Left lung (tissue), 10 donors: ENCODE measurements around the gene OSBPL3. TPM values are rescaled to one million over a fixed set of nuclear protein-coding genes. Genes with fewer than 3 reads are reported as not detected.

Experiments used
- ATAC-seq: fragments of 200-7000 bp; cut with Tn5 transposase; one replicate; pipeline ENCODE4 v1.9.1; 2020; ENCODE audit warnings: moderate library complexity
- DNase-seq, 4 donors: peaks; one replicate each; pipeline ENCODE4 v3.0.0-alpha.2; 2013 to 2020
- H3K27ac ChIP-seq, 2 donors: fragments of 200-600 bp; sonication (generic) in 1 of 2; one replicate each; pipeline versions ENCODE4 v1.5.0 to v1.8.0; 2020 to 2021
- H3K27me3 ChIP-seq, 2 donors: fragments of 200-600 bp; sonication (generic) in 1 of 2; one replicate each; pipeline versions ENCODE4 v1.5.0 to v1.8.0; 2020 to 2021
- H3K36me3 ChIP-seq, 2 donors: fragments of 200-600 bp; sonication (generic) in 1 of 2; one replicate each; pipeline versions ENCODE4 v1.5.0 to v1.8.0; 2020 to 2021
- H3K4me1 ChIP-seq, 2 donors: fragments of 200-600 bp; one replicate each; pipeline ENCODE4 v1.8.0; 2021
- H3K4me3 ChIP-seq, 2 donors: fragments of 200-600 bp; sonication (generic) in 1 of 2; one replicate each; pipeline versions ENCODE4 v1.5.0 to v1.8.0; 2020 to 2021; ENCODE audit warnings: mild to moderate bottlenecking in 1 of 2
- H3K9me3 ChIP-seq, 2 donors: fragments of 200-600 bp; sonication (generic) in 1 of 2; one replicate each; pipeline versions ENCODE4 v1.5.0 to v1.8.0; 2020 to 2021
- CTCF ChIP-seq, 2 donors: fragments of 200-600 bp; sonication (generic) in 1 of 2; IDR thresholded peaks; one replicate each; pipeline versions ENCODE4 v1.5.0 to v1.8.0; 2021; ENCODE audit warnings: antibody characterized with exemption in 2 of 2
- intact Hi-C, 2 donors: fragments of 100-400 bp; cut with DNase I; formaldehyde crosslinking; loops; one replicate each; pipeline versions ENCODE4 v1.11.2 to v1.14.2; 2022
- polyA plus RNA-seq, 6 donors: library from polyadenylated mRNA; unstranded; fragments of 120-200 nt; gene quantifications; one replicate each; pipeline ENCODE4 v1.2.1, GENCODE V29; 2013; ENCODE audit not compliant: insufficient read length in 6 of 6
- total RNA-seq, 2 donors: library from RNA; stranded (reverse); fragmentation: NEBNext Ultra II Directional; extraction: Animal tissue kit (Norgen Biotek cat#: 25700); gene quantifications; one replicate each; pipeline ENCODE4 v1.2.1, GENCODE V29; 2021
- donor health status: DM: no; HTN: yes; CAD: no.
- donor health status: DM: no; HTN: no; CAD: no.

Gene OSBPL3
- total and polyA plus RNA-seq, 8 donors: 2.3 to 30.5 (median 3.3) TPM

- no peak for ATAC-seq
- no peaks in the 10 kb centered on the region for H3K9me3 ChIP-seq
- no peaks in the 10 kb centered on the region for H3K36me3 ChIP-seq
Observed at GRCh38 chr7:24894429-24895221, 85.4 kb downstream of the OSBPL3 start.

GRCh38 chr7:24891311-24891735 is 88.7 kb downstream of the OSBPL3 start:
- H3K4me1 ChIP-seq: no peaks in the 10 kb centered on the region

More at GRCh38 chr7:24894429-24895221, 85.4 kb downstream of the OSBPL3 start:
- no peak for DNase-seq
- TF ChIP-seq CTCF (IDR thresholded peaks at IDR 0.05): no peak
- H3K4me3 ChIP-seq: no peak overlapping the region
- no peaks in the 10 kb centered on the region for H3K27me3 ChIP-seq
- no peak overlapping the region for H3K27ac ChIP-seq
- H3K4me1 ChIP-seq: no peaks in the 10 kb centered on the region
- intact Hi-C loops: no loop called here

GRCh38 chr7:24889611-24890010 is 90.4 kb downstream of the OSBPL3 start:
- no peak for DNase-seq
- no peaks in the 10 kb centered on the region for H3K27me3 ChIP-seq
- ATAC-seq: no peak
- peaks cover 0 to 5% of the 10 kb centered on the region in 2 donors for H3K4me1 ChIP-seq
- TF ChIP-seq CTCF (IDR thresholded peaks at IDR 0.05): no peak
- no peak overlapping the region for H3K4me3 ChIP-seq
- no peaks in the 10 kb centered on the region for H3K36me3 ChIP-seq
- intact Hi-C loops: no loop called here
- no peak overlapping the region for H3K27ac ChIP-seq
- no peaks in the 10 kb centered on the region for H3K9me3 ChIP-seq

More at GRCh38 chr7:24891311-24891735, 88.7 kb downstream of the OSBPL3 start:
- no peak for TF ChIP-seq CTCF (IDR thresholded peaks at IDR 0.05)
- no peaks in the 10 kb centered on the region for H3K36me3 ChIP-seq
- no peaks in the 10 kb centered on the region for H3K27me3 ChIP-seq
- intact Hi-C loops: no loop called here
- ATAC-seq: no peak
- no peak for DNase-seq
- no peak overlapping the region for H3K27ac ChIP-seq
- no peak overlapping the region for H3K4me3 ChIP-seq
- no peaks in the 10 kb centered on the region for H3K9me3 ChIP-seq

GRCh38 chr7:24888653-24889052 is 91.3 kb downstream of the OSBPL3 start:
- H3K4me3 ChIP-seq: no peak overlapping the region
- H3K27me3 ChIP-seq: no peaks in the 10 kb centered on the region
- intact Hi-C loops: no loop called here
- peaks cover 0 to 5% of the 10 kb centered on the region in 2 donors for H3K4me1 ChIP-seq
- ATAC-seq (no peak), DNase-seq (no peak)
- no peaks in the 10 kb centered on the region for H3K9me3 ChIP-seq
- no peaks in the 10 kb centered on the region for H3K36me3 ChIP-seq
- no peak for TF ChIP-seq CTCF (IDR thresholded peaks at IDR 0.05)
- no peak overlapping the region for H3K27ac ChIP-seq

GRCh38 chr7:24885716-24886115 is 94.3 kb downstream of the OSBPL3 start:
- DNase-seq (no peak), ATAC-seq (no peak)
- H3K4me1 ChIP-seq: peaks cover 11 to 12% of the 10 kb centered on the region in 2 donors
- TF ChIP-seq CTCF (IDR thresholded peaks at IDR 0.05): no peak
- H3K27me3 ChIP-seq: no peaks in the 10 kb centered on the region
- H3K4me3 ChIP-seq: no peak overlapping the region
- no peaks in the 10 kb centered on the region for H3K36me3 ChIP-seq
- no peaks in the 10 kb centered on the region for H3K9me3 ChIP-seq
- intact Hi-C loops: no loop called here
- H3K27ac ChIP-seq: no peak overlapping the region
